Psoas muscle (tissue), 8 donors: ENCODE data around the gene DDX23. TPM values are rescaled to one million over a fixed set of nuclear protein-coding genes. Genes with fewer than 3 reads are reported as not detected.

Experiments used
- ATAC-seq, 4 donors: fragments of 200-7000 bp; cut with Tn5 transposase; one replicate each; pipeline ENCODE4 v1.9.1; 2020; ENCODE audit warnings: moderate library complexity in 3 of 4, mild to moderate bottlenecking in 2 of 4
- DNase-seq, 2 donors: peaks; one replicate each; pipeline ENCODE4 v3.0.0-alpha.2; 2020
- H3K27ac ChIP-seq: fragments of 200-600 bp; one replicate; pipeline ENCODE4 v1.8.0; 2022
- H3K27me3 ChIP-seq, 3 donors: fragments of 200-600 bp in 1 of 3; one replicate each; pipeline versions ENCODE4 v1.6.1 to v1.8.0; 2013 to 2022; ENCODE audit warnings: low read length in 2 of 3, mild to moderate bottlenecking in 2 of 3, moderate library complexity in 1 of 3; ENCODE audit not compliant: insufficient read depth in 3 of 3
- H3K36me3 ChIP-seq, 2 donors: fragments of 200-600 bp in 1 of 2; one replicate each; pipeline versions ENCODE4 v1.6.1 to v1.8.0; 2013 to 2022; ENCODE audit warnings: low read depth in 1 of 2, mild to moderate bottlenecking in 1 of 2, moderate library complexity in 1 of 2; ENCODE audit not compliant: insufficient read depth in 1 of 2
- H3K4me1 ChIP-seq: fragments of 200-600 bp; one replicate; pipeline ENCODE4 v1.8.0; 2022
- H3K4me3 ChIP-seq: fragments of 200-600 bp; one replicate; pipeline ENCODE4 v1.8.0; 2022; ENCODE audit warnings: mild to moderate bottlenecking
- H3K9me3 ChIP-seq: fragments of 200-600 bp; one replicate; pipeline ENCODE4 v1.8.0; 2022
- CTCF ChIP-seq: fragments of 200-600 bp; IDR thresholded peaks from one replicate; pipeline ENCODE4 v1.8.0; 2022; ENCODE audit warnings: antibody characterized with exemption
- WGBS, 3 donors: extraction: QIAGEN DNeasy Blood & Tissue Kit; methylation state at CpG; one replicate each; pipeline versions ENCODE4 v1.1.6 to v1.1.7; 2013; 5-methylcytosine and 5-hydroxymethylcytosine counted together
- intact Hi-C, 2 donors: fragments of 100-400 bp; cut with DNase I; formaldehyde crosslinking; loops; one replicate each; pipeline versions ENCODE4 v1.11.0 to v1.14.2; 2022
- polyA plus RNA-seq, 3 donors: library from polyadenylated mRNA; stranded (reverse); fragments of 200-250 nt; gene quantifications; one replicate each; pipeline ENCODE4 v1.2.3, GENCODE V29; 2013
- total RNA-seq, 4 donors: library from RNA; stranded (reverse); fragmentation: NEBNext Ultra II Directional in 2 of 4; extraction: Animal tissue kit (Norgen Biotek cat#: 25700) in 2 of 4; gene quantifications; one replicate each; pipeline versions ENCODE4 v1.2.1 to v1.2.4, GENCODE V29; 2021 to 2023
- donor health status: healthy with polysubstance abuse.
- donor health status: DM: no; HTN: no; CAD: no; lungs with moderate emphysema.
- donor health status: Bipolar disorder and iron deficiency.
- donor health status: healthy.
- donor health status: DM: yes; HTN: yes; CAD: no.
- donor health status: DM: no; HTN: no; CAD: no.
- donor health status: DM: no; HTN: no; CAD: no.
- donor health status: DM: yes; HTN: yes; CAD: no.

Gene DDX23
- total and polyA plus RNA-seq, 7 donors: 38.5 to 92.8 (median 62.3) TPM

- Histone ChIP-seq H3K36me3 (peaks cover 16 to 83% of the 10 kb centered on the region in 2 donors), H3K4me1 (no peaks in the 10 kb centered on the region), H3K27me3 (no peaks in the 10 kb centered on the region), H3K9me3 (no peaks in the 10 kb centered on the region), H3K4me3 (no peak overlapping the region), H3K27ac (no peak overlapping the region)
- TF ChIP-seq CTCF: no peak
- no peak for DNase-seq
- intact Hi-C loops: no loop called here
- no peak for ATAC-seq
- 85 to 95% (median 85%) methylated on average over 4 of the region's 4 CpGs for WGBS, 3 donors
Observed at GRCh38 chr12:48838048-48838447, 13.9 kb downstream of the DDX23 start.

DNA sequence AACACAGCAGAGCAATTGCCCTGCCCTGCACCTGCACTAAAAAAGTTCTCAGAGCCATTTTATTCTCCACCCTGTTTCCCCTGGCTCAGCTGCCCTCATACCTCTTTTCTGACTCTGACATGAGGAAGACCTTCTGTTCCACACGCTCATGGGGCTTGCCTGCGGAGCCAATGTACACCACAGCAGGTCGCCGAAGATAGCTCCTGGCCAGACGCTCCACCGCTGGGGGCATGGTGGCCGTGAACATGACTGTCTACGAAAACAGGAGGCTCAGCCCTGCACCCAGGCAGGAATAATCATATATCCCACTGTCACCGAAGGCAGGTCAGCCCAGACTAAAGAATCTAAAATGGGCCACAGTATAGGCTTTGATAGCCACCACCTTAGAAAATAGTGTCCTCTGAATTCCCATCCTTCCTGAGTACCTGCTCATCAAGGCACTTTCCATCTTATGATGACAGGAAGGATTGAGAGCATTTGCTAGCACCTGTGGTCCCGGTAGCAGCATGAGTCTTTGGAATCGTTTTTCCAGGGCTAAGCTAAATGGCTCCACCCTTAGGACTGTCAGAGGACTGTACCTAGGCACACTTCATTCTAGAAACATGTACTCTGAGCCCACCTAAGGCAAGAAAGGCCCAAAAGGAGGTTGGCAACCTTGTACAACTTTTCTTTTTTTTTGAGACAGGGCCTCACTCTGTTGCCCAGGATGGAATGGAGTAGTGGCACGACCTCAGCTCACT, 19.5 kb downstream of the DDX23 start:
- H3K27ac ChIP-seq: no peak overlapping the region
- H3K36me3 ChIP-seq: peaks cover 21 to 98% of the 10 kb centered on the region in 2 donors
- no peak for DNase-seq
- intact Hi-C loops: no loop called here
- H3K9me3 ChIP-seq: no peaks in the 10 kb centered on the region
- H3K4me1 ChIP-seq: no peaks in the 10 kb centered on the region
- no peak for TF ChIP-seq CTCF
- no peak for ATAC-seq
- WGBS, 3 donors: 87 to 90% (median 88%) methylated on average over 12 of the region's 12 CpGs
- H3K4me3 ChIP-seq: no peak overlapping the region
- no peaks in the 10 kb centered on the region for H3K27me3 ChIP-seq

DNA sequence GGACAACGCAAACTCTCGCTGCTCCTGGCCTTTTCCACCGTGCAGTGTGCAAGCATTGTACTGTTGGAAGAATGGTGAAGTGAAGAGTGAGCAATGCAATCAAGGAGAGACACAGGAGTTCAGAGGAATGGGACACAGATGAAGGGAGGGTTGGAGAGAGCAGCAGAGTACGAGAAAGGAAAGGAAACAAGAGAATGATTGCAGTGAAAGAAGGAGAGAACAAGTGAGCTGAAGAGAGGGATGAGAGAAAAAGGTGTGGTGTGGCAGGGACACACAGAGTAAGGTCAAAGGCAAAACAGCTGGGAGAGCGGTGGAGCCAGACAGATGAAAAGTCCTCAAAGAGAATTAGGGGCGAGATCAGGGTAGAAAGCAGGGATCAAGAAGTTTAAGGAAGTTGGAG, 20.7 kb downstream of the DDX23 start:
- no peak for TF ChIP-seq CTCF
- Histone ChIP-seq H3K27me3 (no peaks in the 10 kb centered on the region), H3K4me3 (no peak overlapping the region), H3K9me3 (no peaks in the 10 kb centered on the region), H3K36me3 (peaks cover 21 to 91% of the 10 kb centered on the region in 2 donors), H3K4me1 (no peaks in the 10 kb centered on the region), H3K27ac (no peak overlapping the region)
- 87 to 92% (median 88%) methylated on average over 6 of the region's 6 CpGs for WGBS, 3 donors
- DNase-seq (no peak), ATAC-seq (no peak)
- intact Hi-C loops: no loop called here

DNA sequence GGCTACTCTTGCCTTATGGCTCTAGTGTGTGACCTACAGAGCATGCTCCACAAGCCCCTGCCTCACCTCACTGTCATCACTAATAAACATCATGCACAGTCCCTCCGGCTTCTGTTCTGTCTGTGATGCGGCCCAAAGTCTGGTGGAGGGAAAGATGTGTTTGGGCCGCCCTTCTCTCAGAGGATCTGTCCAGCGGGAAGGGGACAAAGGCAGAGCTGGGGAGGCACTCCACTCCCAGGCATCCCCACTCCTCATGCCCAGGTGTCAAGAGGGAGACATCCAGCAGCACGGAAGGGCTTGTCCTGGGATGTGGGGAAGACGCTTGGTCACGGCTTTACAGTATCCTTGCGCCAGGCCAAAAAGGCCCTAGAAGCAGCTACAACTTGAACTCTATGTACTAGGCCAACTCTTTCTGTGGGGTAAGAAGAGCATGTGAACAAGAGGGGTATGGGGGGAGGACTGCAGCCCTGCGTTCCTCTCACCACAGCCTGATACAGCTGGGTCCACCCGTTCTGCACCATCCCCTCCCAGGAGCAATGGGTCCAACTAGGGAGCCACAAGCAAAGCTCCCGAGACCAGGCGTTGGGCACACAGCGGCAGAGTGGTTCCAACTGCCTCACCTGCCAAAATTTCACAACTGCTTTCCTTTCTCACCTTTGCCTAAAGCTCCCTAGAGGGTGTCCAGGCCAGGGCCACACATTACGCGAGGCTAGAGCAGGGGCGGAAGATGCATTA, 23.0 kb downstream of the DDX23 start:
- Histone ChIP-seq H3K4me1 (no peaks in the 10 kb centered on the region), H3K36me3 (peaks cover 21 to 69% of the 10 kb centered on the region in 2 donors), H3K27me3 (no peaks in the 10 kb centered on the region), H3K9me3 (no peaks in the 10 kb centered on the region), H3K4me3 (no peak overlapping the region), H3K27ac (no peak overlapping the region)
- no peak for DNase-seq
- intact Hi-C loops: no loop called here
- no peak for ATAC-seq
- WGBS, 3 donors: 86 to 89% (median 87%) methylated on average over 16 of the region's 16 CpGs
- no peak for TF ChIP-seq CTCF
